Chondrocyte (in vitro differentiated cells): ENCODE results near the gene CCDC6. TPM values are rescaled to one million over a fixed set of nuclear protein-coding genes. Genes with fewer than 3 reads are reported as not detected.

Source experiments
- DNase-seq: peaks from one replicate; pipeline ENCODE4 v3.0.0; 2021; ENCODE audit warnings: mixed read lengths, low spot score
- H3K27ac Mint-ChIP-seq: one replicate; pipeline ENCODE4 v1.8.0; 2021; ENCODE audit warnings: mild to moderate bottlenecking, moderate library complexity, mixed read lengths; ENCODE audit not compliant: unreplicated experiment
- H3K27me3 Mint-ChIP-seq: 2 replicates; pipeline ENCODE4 v1.8.0; 2021; ENCODE audit warnings: low read depth, mixed read lengths
- H3K36me3 Mint-ChIP-seq: 2 replicates; pipeline ENCODE4 v1.8.0; 2021; ENCODE audit warnings: low read depth, mixed read lengths
- H3K4me1 Mint-ChIP-seq: 2 replicates; pipeline ENCODE4 v1.8.0; 2021; ENCODE audit warnings: low read depth, mild to moderate bottlenecking, mixed read lengths
- H3K4me3 Mint-ChIP-seq: one replicate; pipeline ENCODE4 v1.8.0; 2021; ENCODE audit warnings: mild to moderate bottlenecking, moderate library complexity, mixed read lengths; ENCODE audit not compliant: unreplicated experiment
- H3K9me3 Mint-ChIP-seq: 2 replicates; pipeline ENCODE4 v1.8.0; 2021; ENCODE audit warnings: low read depth, mixed read lengths
- CTCF ChIP-seq: fragments of 200-600 bp; sonication (generic); IDR thresholded peaks from 2 replicates; pipeline ENCODE4 v1.5.0; 2021; ENCODE audit warnings: antibody characterized with exemption, mild to moderate bottlenecking, moderate library complexity
- total RNA-seq: library from RNA; stranded (reverse); gene quantifications from 3 replicates; pipeline ENCODE4 v1.2.1, GENCODE V29; 2021

CCDC6 gene
- total RNA-seq, 1 donor from 2014 or later = 59.3 TPM

DNA sequence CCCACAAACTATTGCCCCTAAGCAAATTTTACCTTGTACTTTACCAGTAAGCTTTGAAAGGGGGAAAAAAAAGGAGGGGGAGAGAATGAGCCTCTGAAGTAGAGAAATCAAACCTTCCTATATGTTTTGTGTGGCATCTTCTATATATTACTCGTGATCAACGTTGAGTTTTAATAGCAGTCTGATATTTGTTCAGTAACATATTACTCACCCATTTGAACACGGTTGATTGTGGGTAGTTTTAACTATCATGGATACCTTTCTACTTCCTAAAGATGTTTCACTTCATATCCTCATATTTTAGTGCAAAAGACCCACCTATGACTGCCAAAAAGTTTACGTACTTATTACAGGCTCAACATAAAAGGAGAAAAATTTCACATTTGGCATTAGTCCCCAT, 54.5 kb downstream of the CCDC6 start:
- no peaks in the 10 kb centered on the region for H3K9me3 Mint-ChIP-seq
- peaks cover 34% of the 10 kb centered on the region for H3K4me1 Mint-ChIP-seq
- peaks cover 1% of the 10 kb centered on the region for H3K36me3 Mint-ChIP-seq
- H3K27ac Mint-ChIP-seq = no peak overlapping the region
- no peaks in the 10 kb centered on the region for H3K27me3 Mint-ChIP-seq
- TF ChIP-seq CTCF = no peak
- no peak overlapping the region for H3K4me3 Mint-ChIP-seq
- DNase-seq = no peak

- TF ChIP-seq CTCF = no peak
- H3K27me3 Mint-ChIP-seq = no peaks in the 10 kb centered on the region
- DNase-seq = no peak
- H3K4me3 Mint-ChIP-seq = no peak overlapping the region
- no peak overlapping the region for H3K27ac Mint-ChIP-seq
- H3K36me3 Mint-ChIP-seq = peaks cover 8% of the 10 kb centered on the region
- peaks cover 10% of the 10 kb centered on the region for H3K4me1 Mint-ChIP-seq
- H3K9me3 Mint-ChIP-seq = no peaks in the 10 kb centered on the region
These were observed 58.5 kb downstream of the CCDC6 start for GRCh38 chr10:59847888-59848287.

- no peaks in the 10 kb centered on the region for H3K27me3 Mint-ChIP-seq
- no peak overlapping the region for H3K27ac Mint-ChIP-seq
- H3K4me3 Mint-ChIP-seq = no peak overlapping the region
- peaks cover 5% of the 10 kb centered on the region for H3K4me1 Mint-ChIP-seq
- no peak for TF ChIP-seq CTCF
- peaks cover 9% of the 10 kb centered on the region for H3K36me3 Mint-ChIP-seq
- DNase-seq = no peak
- H3K9me3 Mint-ChIP-seq = no peaks in the 10 kb centered on the region
These were observed 59.0 kb downstream of the CCDC6 start for GRCh38 chr10:59847326-59847725.

DNA sequence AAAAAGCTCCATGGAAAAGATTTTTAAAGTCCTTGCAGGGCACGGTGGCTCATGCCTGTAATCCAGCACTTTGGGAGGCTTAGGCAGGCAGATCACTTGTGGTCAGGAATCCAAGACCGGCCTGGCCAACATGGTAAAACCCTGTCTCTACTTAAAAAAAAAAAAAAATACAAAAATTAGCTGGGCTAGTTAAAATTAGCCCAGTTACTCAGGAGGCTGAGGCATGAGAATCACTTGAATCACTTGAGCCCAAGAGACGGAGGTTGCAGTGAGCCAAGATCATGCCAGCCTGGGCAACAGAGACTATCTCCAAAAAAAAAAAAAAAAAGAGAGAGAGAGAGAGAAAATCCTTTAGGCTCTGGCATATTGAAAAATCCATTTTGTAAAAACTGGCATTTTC, 61.9 kb downstream of the CCDC6 start:
- H3K4me3 Mint-ChIP-seq = no peak overlapping the region
- H3K9me3 Mint-ChIP-seq = no peaks in the 10 kb centered on the region
- H3K27me3 Mint-ChIP-seq = no peaks in the 10 kb centered on the region
- peaks cover 10% of the 10 kb centered on the region for H3K4me1 Mint-ChIP-seq
- H3K36me3 Mint-ChIP-seq = peaks cover 12% of the 10 kb centered on the region
- no peak for DNase-seq
- TF ChIP-seq CTCF = no peak
- peak overlapping the region; percentile 81 for H3K27ac Mint-ChIP-seq

DNA sequence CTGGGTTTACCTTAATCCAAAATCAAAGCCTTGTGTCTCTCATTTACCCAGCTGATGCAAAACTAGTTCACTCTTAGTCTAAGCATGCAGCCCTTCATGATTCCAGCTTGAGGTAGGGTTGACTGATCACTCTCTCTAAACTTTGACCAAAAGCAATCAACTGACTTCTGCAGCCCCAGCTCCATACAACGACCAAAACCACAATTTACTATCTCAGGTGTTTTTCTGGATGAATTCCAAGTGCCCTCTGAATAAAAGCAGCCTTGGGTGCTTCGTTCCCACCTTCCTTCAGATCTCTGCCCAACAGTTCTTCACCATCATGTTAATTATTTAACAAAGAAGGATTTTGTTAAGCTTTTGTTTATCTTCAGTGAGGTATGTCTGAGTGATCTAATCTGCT, 62.6 kb downstream of the CCDC6 start:
- Mint-ChIP-seq H3K27ac (no peak overlapping the region), H3K4me3 (no peak overlapping the region), H3K9me3 (no peaks in the 10 kb centered on the region), H3K36me3 (peaks cover 12% of the 10 kb centered on the region), H3K4me1 (peaks cover 15% of the 10 kb centered on the region), H3K27me3 (no peaks in the 10 kb centered on the region)
- TF ChIP-seq CTCF = no peak
- no peak for DNase-seq
